GM18505 (cell line): ENCODE measurements around the gene WASL.
"Not testable (repeated sequence)": the region's sequence is repeated elsewhere in the genome, so short reads cannot be mapped to it uniquely, and the experiment has no call there.

Experiments used
- ATAC-seq: cut with Tn5 transposase; IDR thresholded peaks from one replicate; pipeline ENCODE4 v1.9.1; 2021; ENCODE audit not compliant: unreplicated experiment
- POLR2A ChIP-seq: IDR thresholded peaks from 4 replicates; pipeline ENCODE4 v1.6.1; 2011; ENCODE audit warnings: borderline replicate concordance; ENCODE audit not compliant: insufficient read depth, insufficient read length; ENCODE audit errors: extremely low read depth

The WASL gene

DNA sequence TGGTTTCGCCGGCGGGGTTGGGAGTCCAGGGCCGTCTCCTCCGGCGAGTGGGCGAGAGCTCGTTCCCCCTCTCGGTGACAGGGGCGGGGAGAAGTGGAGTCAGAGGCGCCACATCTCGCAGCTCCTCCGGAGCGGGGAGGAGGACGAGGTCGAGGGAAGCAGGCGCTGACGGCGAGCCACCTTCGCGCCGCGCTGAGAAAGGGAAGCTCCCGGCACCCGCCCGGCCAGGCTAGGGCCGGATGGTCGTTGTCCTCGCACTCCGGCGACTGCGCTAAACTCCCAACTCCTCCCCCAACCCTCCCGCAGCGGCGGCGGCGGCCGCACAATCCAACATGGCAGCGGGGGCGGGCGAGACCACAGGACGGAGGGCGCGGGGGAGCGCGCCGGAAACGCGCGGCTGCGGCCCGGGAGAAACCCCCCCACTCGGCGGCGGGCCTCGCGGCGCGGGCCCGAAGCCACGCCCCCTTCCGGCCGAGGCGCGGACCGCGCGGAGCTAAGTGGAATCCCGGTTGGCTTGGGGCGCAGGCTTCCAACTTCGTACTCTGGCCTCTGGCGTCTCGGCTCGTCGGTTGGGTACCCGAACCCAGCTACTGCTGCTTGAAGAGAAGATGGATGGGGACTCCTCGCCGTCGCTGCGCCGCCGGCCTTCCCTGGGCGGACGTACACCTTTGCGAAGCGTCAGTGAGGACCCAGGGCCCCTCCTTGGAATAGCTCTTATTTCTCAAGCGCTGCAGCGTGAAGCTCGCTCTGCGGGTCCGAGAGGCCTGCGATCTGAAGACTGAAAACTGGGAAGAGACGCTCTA, at the start of gene WASL:
TSS of gene WASL (minus strand) at position 270 of the 803 bp plus-strand sequence. CDS start at position 1, 269 bp downstream.
- peak; percentile 92 for TF ChIP-seq POLR2A
- peak; percentile 69 for ATAC-seq

DNA sequence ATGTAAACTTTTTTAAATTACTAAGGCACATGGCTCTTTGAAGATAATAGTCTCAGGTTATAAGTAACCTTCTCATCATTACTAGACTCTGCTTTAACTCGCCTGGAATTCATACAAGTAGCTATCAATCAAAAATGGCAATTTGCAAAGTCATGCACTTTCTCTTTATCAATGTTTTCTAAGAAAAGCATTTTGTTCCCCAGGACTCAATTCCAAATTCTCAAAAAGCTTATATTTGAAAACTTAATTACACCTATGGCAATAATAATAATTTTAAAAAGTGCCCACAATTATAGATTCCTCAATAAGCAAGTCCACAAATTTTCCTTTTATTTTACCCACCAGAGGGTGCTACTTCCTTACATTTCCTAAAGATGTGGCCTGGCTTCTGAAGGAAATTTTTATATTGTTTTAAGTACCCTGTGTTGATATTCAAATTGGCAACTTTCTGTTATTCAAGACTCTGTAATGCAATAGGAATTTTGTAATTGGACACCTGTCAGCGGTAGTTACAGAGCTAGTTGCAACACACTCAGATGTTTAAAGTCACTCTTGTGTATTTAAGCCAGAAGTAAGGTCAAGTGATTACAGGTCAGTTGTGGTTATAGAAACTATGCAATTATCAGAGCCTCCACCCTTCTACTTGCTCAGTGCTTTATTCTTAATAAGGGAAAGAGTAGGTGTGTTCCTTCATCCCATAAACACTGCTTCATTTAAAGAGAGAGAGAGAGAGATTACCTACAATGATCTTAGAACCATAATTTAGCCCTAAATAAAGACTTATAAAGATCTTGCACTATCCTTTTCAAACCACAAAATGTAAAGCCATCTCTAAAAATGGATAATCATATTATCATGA, 49.1 kb upstream of the WASL start:
- no peak for TF ChIP-seq POLR2A
- ATAC-seq: no peak

GRCh38 chr7:123796568-123796967, 47.8 kb upstream of the WASL start:
- no peak for ATAC-seq
- TF ChIP-seq POLR2A: no peak

GRCh38 chr7:123795917-123796316, 47.1 kb upstream of the WASL start:
- no peak for ATAC-seq
- no peak for TF ChIP-seq POLR2A

GRCh38 chr7:123795116-123795515, 46.3 kb upstream of the WASL start:
- ATAC-seq: not testable (repeated sequence)

DNA sequence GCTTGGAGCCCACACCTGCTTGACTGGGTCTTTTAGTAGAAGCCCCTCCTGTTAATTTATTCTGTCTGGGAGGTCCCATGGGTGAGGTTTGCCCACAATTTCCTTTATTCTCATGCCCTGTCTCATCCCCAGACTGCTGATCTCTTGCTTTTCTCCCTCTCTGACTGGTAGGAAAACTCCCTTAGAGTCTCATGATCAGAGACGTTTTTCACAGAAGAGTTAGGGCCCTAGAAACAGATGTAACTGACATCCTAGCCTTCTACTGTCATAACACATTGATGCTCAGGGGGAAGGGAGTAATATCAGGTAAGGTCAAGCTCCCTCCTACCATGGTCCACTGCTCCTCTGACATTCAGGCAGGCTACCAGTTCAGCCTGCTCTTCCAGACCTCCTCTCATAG, 43.7 kb upstream of the WASL start:
- no peak for TF ChIP-seq POLR2A
- no peak for ATAC-seq

- ATAC-seq: no peak
- no peak for TF ChIP-seq POLR2A
These were observed 42.2 kb upstream of the WASL start for GRCh38 chr7:123791001-123791400.

DNA sequence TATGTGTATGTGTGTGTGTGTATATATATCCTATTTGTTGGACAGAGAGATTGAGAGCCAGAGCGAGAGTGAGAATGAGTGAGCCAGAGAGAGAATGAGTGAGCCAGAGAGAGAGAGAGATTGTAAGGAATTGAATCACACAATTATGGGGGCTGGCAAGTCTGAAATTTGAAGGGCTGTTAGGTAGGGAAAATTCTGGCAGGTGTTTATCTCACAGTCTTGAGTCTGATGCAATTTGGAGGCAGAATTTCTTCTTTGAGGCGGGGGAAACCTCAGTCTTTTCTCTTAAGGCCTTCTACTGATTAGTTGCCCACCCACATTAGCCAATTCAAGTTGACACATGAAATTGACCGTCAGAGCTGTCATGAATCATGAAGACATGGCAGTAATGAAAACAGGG, 41.0 kb upstream of the WASL start:
- TF ChIP-seq POLR2A: no peak
- no peak for ATAC-seq

DNA sequence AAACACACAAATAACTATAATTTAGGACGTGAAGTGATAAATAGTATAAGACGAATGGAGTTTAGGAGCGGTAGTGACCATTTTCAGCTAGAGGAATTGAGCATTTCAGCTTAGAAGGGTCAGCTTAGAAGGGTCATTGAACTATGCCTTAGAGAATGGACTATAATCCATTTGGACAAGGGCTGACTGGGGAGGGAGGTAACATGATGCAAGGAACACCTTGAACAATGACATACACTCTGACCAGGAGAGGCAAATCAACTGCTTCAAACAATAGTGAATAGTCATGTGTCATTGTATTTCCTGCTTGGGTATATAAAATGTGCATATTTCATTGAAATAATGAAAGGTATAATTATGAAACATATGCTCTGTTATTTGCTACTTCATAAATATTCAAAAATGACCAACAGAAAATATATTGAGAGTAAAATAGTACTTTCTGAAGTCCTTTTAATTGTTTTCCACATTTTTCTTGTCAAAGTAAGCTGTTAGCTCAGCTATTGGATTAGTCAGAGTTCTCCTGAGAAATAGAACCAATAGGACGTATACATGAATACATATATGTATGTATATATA, 40.5 kb upstream of the WASL start:
- no peak for ATAC-seq
- TF ChIP-seq POLR2A: no peak

DNA sequence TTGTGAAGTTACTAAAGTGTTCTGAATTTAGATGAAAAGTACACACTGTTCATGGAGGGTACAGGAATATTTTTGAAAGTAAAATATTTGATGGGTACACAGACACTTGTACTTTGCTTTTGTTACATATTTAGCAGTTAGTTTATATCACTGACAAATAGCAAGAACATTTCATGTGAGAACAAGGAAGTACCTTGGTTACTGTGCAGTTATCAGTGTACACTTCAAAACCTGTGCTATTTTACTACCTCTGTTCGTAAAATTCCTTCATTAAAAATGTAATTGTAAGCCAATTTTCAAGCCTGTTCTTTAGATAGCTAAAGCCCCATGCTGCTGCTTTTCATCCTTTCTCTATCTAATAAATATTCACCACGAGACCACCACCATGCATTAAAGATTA, 39.8 kb upstream of the WASL start:
- TF ChIP-seq POLR2A: no peak
- no peak for ATAC-seq

GRCh38 chr7:123787220-123788007, 38.6 kb upstream of the WASL start:
- TF ChIP-seq POLR2A: no peak
- no peak for ATAC-seq

GRCh38 chr7:123784263-123784662, 35.5 kb upstream of the WASL start:
- no peak for ATAC-seq
- no peak for TF ChIP-seq POLR2A

GRCh38 chr7:123783820-123784219, 35.0 kb upstream of the WASL start:
- no peak for TF ChIP-seq POLR2A
- no peak for ATAC-seq

GRCh38 chr7:123782071-123782798, 33.4 kb upstream of the WASL start:
- no peak for ATAC-seq
- no peak for TF ChIP-seq POLR2A

GRCh38 chr7:123780472-123780871, 31.7 kb upstream of the WASL start:
- ATAC-seq: not testable (repeated sequence)
